Caco-2 (cell line): Measurements from ENCODE around the gene SORBS1. TPM values are rescaled to one million over a fixed set of nuclear protein-coding genes. Genes with fewer than 3 reads are reported as not detected.

ENCODE experiments used
- BruUV-seq: library from RNA; stranded (reverse); fragments of 400-500 nt; replicated peaks from 2 replicates; lab custom pipeline; 2021; lab: Mats Ljungman, UMichigan
- CTCF ChIA-PET: fragments of 300-600 bp; sonication (Branson Sonifier 250); formaldehyde crosslinking; loops from one replicate; lab custom pipeline; 2022; ENCODE audit warnings: antibody characterized with exemption; lab: Charles Lee
- POLR2A ChIA-PET: fragments of 300-600 bp; sonication (Branson Sonifier 250); formaldehyde crosslinking; loops from one replicate; lab custom pipeline; 2022; ENCODE audit warnings: antibody characterized with exemption; lab: Charles Lee
- DNase-seq, 2 experiments: peaks; one replicate each; pipeline versions ENCODE4 v3.0.0 to v3.0.0-alpha.2; 2020 to 2022
- H3K27me3 ChIP-seq: replicated peaks from 2 replicates; pipeline ENCODE4 v1.6.0; 2011; ENCODE audit warnings: low read length; ENCODE audit not compliant: control insufficient read depth, insufficient read depth
- H3K36me3 ChIP-seq: 2 replicates; pipeline ENCODE4 v1.5.1; 2011; ENCODE audit warnings: low read length; ENCODE audit not compliant: control insufficient read depth, insufficient read depth
- H3K4me1 ChIP-seq: fragments of 250-450 bp; sonication (Bioruptor Pico); 2 replicates; pipeline ENCODE4 v1.5.1; 2020; ENCODE audit warnings: mild to moderate bottlenecking
- H3K4me3 ChIP-seq: 2 replicates; pipeline ENCODE4 v1.5.1; 2011; ENCODE audit warnings: low read depth, mild to moderate bottlenecking, control low read depth, low read length
- H3K9me3 ChIP-seq: fragments of 250-450 bp; sonication (Bioruptor Pico); 2 replicates; pipeline ENCODE4 v1.5.1; 2020; ENCODE audit warnings: mild to moderate bottlenecking, moderate library complexity
- H3K27ac Mint-ChIP-seq: one replicate; pipeline ENCODE4 v1.8.0; 2022; ENCODE audit warnings: mixed read lengths; ENCODE audit not compliant: unreplicated experiment
- H3K27me3 Mint-ChIP-seq: one replicate; pipeline ENCODE4 v1.8.0; 2022; ENCODE audit warnings: mixed read lengths; ENCODE audit not compliant: insufficient read depth, unreplicated experiment
- H3K36me3 Mint-ChIP-seq: one replicate; pipeline ENCODE4 v1.8.0; 2022; ENCODE audit warnings: mild to moderate bottlenecking, mixed read lengths; ENCODE audit not compliant: insufficient read depth, unreplicated experiment
- H3K4me1 Mint-ChIP-seq: one replicate; pipeline ENCODE4 v1.8.0; 2022; ENCODE audit warnings: low read depth, mixed read lengths; ENCODE audit not compliant: unreplicated experiment
- H3K4me3 Mint-ChIP-seq: one replicate; pipeline ENCODE4 v1.8.0; 2022; ENCODE audit warnings: mild to moderate bottlenecking, moderate library complexity, mixed read lengths; ENCODE audit not compliant: unreplicated experiment
- H3K9me3 Mint-ChIP-seq: one replicate; pipeline ENCODE4 v1.8.0; 2022; ENCODE audit warnings: mixed read lengths; ENCODE audit not compliant: unreplicated experiment
- CTCF ChIP-seq, 2 experiments: fragments of 200-600 bp in 1 of 2; IDR thresholded peaks; 1 replicate in 1 of 2; 2 replicates in 1 of 2; pipeline versions ENCODE4 v1.5.1 to v1.8.0; 2011 to 2022; ENCODE audit warnings: antibody characterized with exemption in 1 of 2, control low read depth in 1 of 2, inconsistent platforms in 1 of 2, low read depth in 1 of 2, low read length in 1 of 2, mild to moderate bottlenecking in 1 of 2, moderate library complexity in 1 of 2; ENCODE audit not compliant: insufficient read depth in 1 of 2, severe bottlenecking in 1 of 2, unreplicated experiment in 1 of 2
- intact Hi-C: fragments of 100-400 bp; cut with micrococcal nuclease; formaldehyde crosslinking; loops from one replicate; pipeline ENCODE4 v1.10.0; 2022; ENCODE audit not compliant: unreplicated experiment
- total RNA-seq: library from RNA; stranded (reverse); gene quantifications from 2 replicates; pipeline ENCODE4 v1.2.3, GENCODE V29; 2022

Gene SORBS1
- total RNA-seq, 1 experiment from 2014 or later: 39.3 TPM

- CTCF ChIA-PET: no interaction called here
- no peaks in the 10 kb centered on the region; the same call in none of the 2 replicates for H3K36me3 ChIP-seq
- H3K4me3 ChIP-seq: no peak overlapping the region
- POLR2A ChIA-PET: no interaction called here
- no peak overlapping the region for H3K4me3 Mint-ChIP-seq
- no peaks in the 10 kb centered on the region for H3K36me3 Mint-ChIP-seq
- no peak for TF ChIP-seq CTCF (IDR thresholded peaks at IDR 0.05; ENCODE audit: insufficient read depth in 1 of 2, low read depth in 1 of 2, low read length in 1 of 2, severe bottlenecking in 1 of 2, unreplicated experiment in 1 of 2)
- DNase-seq: no peak
- H3K27me3 ChIP-seq: no peaks in the 10 kb centered on the region
- H3K9me3 ChIP-seq: no peaks in the 10 kb centered on the region
- no TSS peak for BruUV-seq
- H3K4me1 Mint-ChIP-seq: peaks cover 52% of the 10 kb centered on the region
- no peaks in the 10 kb centered on the region for H3K9me3 Mint-ChIP-seq
- intact Hi-C loops: no loop called here
- H3K27me3 Mint-ChIP-seq: no peaks in the 10 kb centered on the region
- H3K27ac Mint-ChIP-seq: no peak overlapping the region
- peaks cover 39% of the 10 kb centered on the region for H3K4me1 ChIP-seq
These were observed 15.2 kb downstream of the SORBS1 start for GRCh38 chr10:95545981-95546380.

- peak overlapping the region; percentile 32 for H3K27ac Mint-ChIP-seq
- intact Hi-C loops: no loop called here
These were observed 16.2 kb downstream of the SORBS1 start for GRCh38 chr10:95544783-95545500.

GRCh38 chr10:95543459-95543858 lies 17.7 kb downstream of the SORBS1 start:
- Histone ChIP-seq H3K36me3 (no peaks in the 10 kb centered on the region; the same call in none of the 2 replicates), H3K9me3 (no peaks in the 10 kb centered on the region), H3K4me1 (peaks cover 65% of the 10 kb centered on the region), H3K27me3 (no peaks in the 10 kb centered on the region), H3K4me3 (no peak overlapping the region)
- no peaks in the 10 kb centered on the region for H3K36me3 Mint-ChIP-seq
- POLR2A ChIA-PET: no interaction called here
- no peak for DNase-seq
- peaks cover 59% of the 10 kb centered on the region for H3K4me1 Mint-ChIP-seq
- no TSS peak for BruUV-seq
- no peaks in the 10 kb centered on the region for H3K27me3 Mint-ChIP-seq
- intact Hi-C loops: no loop called here
- no peak overlapping the region for H3K4me3 Mint-ChIP-seq
- no peak for TF ChIP-seq CTCF (IDR thresholded peaks at IDR 0.05; ENCODE audit: insufficient read depth in 1 of 2, low read depth in 1 of 2, low read length in 1 of 2, severe bottlenecking in 1 of 2, unreplicated experiment in 1 of 2)
- CTCF ChIA-PET: no interaction called here
- peak overlapping the region; percentile 80 for H3K27ac Mint-ChIP-seq
- no peaks in the 10 kb centered on the region for H3K9me3 Mint-ChIP-seq

More at GRCh38 chr10:95544783-95545500, 16.2 kb downstream of the SORBS1 start:
- no peaks in the 10 kb centered on the region for H3K36me3 Mint-ChIP-seq
- Histone ChIP-seq H3K4me3 (no peak overlapping the region), H3K36me3 (no peaks in the 10 kb centered on the region; the same call in none of the 2 replicates), H3K27me3 (no peaks in the 10 kb centered on the region), H3K9me3 (no peaks in the 10 kb centered on the region), H3K4me1 (peaks cover 50% of the 10 kb centered on the region)
- POLR2A ChIA-PET: no interaction called here
- peaks cover 53% of the 10 kb centered on the region for H3K4me1 Mint-ChIP-seq
- no TSS peak for BruUV-seq
- no peak overlapping the region for H3K4me3 Mint-ChIP-seq
- H3K27me3 Mint-ChIP-seq: no peaks in the 10 kb centered on the region
- DNase-seq: no peak
- no peak for TF ChIP-seq CTCF (IDR thresholded peaks at IDR 0.05; ENCODE audit: insufficient read depth in 1 of 2, low read depth in 1 of 2, low read length in 1 of 2, severe bottlenecking in 1 of 2, unreplicated experiment in 1 of 2)
- H3K9me3 Mint-ChIP-seq: no peaks in the 10 kb centered on the region
- CTCF ChIA-PET: no interaction called here
